Stimulated activated effector memory CD8-positive, alpha-beta T cell treated with anti-CD3 and anti-CD28 coated beads, Interleukin-12 subunit alpha, Interleukin-12 subunit beta, amount 100 ng/mL, for 72 hours (primary cell): ENCODE data around the gene CHCHD3.
"Not testable (repeated sequence)": the region's sequence is repeated elsewhere in the genome, so short reads cannot be mapped to it uniquely, and the experiment has no call there.

Experiments used
- ATAC-seq: fragments of 150-1000 bp; cut with Tn5 transposase; 2 replicates; pipeline ENCODE4 v1.10.0; 2021
- DNase-seq, 2 donors: peaks; one replicate each; pipeline ENCODE4 v3.0.0; 2021 to 2022; ENCODE audit warnings: low spot score in 2 of 2
- H3K27ac Mint-ChIP-seq: one replicate; pipeline ENCODE4 v1.8.0; 2022; ENCODE audit warnings: mild to moderate bottlenecking, mixed read lengths
- H3K36me3 Mint-ChIP-seq: one replicate; pipeline ENCODE4 v1.8.0; 2022; ENCODE audit warnings: mild to moderate bottlenecking, mixed read lengths
- H3K4me1 Mint-ChIP-seq: one replicate; pipeline ENCODE4 v1.8.0; 2022; ENCODE audit warnings: mixed read lengths
- H3K4me3 Mint-ChIP-seq: one replicate; pipeline ENCODE4 v1.8.0; 2022; ENCODE audit warnings: mild to moderate bottlenecking, mixed read lengths
- H3K9me3 Mint-ChIP-seq: one replicate; pipeline ENCODE4 v1.8.0; 2022; ENCODE audit warnings: mixed read lengths

The CHCHD3 gene

DNA sequence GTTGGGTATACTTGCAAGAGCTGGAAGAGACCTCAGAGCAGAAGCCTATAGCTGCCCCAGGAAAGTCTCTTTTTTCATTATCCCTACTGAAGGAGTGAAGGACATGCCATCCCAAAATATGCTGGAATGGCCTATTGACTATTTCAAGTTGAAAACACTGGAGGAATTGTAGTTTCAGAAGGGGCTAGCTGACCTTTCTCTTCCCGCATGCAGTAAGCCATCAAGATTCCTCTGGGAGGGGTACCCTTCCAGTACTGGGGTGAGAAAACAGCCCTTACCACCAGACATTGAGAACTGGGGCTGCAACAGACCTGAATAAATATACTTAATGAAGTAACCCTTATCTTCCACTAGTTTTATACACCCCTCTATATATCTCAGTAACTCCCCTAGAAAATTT is 41.7 kb downstream of the CHCHD3 start:
- Mint-ChIP-seq H3K4me1 (peaks cover 15% of the 10 kb centered on the region), H3K36me3 (no peaks in the 10 kb centered on the region), H3K4me3 (no peak overlapping the region), H3K27ac (no peak overlapping the region), H3K9me3 (no peaks in the 10 kb centered on the region)
- no peak for ATAC-seq
- no peak for DNase-seq

DNA sequence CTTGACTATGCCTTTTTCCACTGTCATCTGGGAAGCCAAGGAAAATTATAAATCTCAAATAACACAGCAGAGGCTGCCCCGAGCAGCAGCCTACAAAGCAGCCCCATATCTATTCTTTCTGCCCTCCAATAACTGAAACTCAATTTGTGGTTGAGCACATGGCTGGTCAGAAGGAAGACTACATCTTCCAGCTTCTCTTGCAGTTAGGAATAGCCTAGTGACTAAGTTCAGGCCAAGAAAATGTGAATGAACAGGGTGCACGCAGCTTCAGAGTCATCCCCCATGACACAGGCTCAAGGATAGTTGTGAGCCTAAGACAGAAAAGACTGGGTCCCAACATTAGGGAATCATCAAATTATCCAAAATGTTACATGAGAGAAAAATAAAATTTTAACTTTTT is 42.3 kb downstream of the CHCHD3 start:
- Mint-ChIP-seq H3K27ac (no peak overlapping the region), H3K4me1 (peaks cover 16% of the 10 kb centered on the region), H3K9me3 (no peaks in the 10 kb centered on the region), H3K4me3 (no peak overlapping the region), H3K36me3 (no peaks in the 10 kb centered on the region)
- no peak for DNase-seq
- ATAC-seq: no peak

DNA sequence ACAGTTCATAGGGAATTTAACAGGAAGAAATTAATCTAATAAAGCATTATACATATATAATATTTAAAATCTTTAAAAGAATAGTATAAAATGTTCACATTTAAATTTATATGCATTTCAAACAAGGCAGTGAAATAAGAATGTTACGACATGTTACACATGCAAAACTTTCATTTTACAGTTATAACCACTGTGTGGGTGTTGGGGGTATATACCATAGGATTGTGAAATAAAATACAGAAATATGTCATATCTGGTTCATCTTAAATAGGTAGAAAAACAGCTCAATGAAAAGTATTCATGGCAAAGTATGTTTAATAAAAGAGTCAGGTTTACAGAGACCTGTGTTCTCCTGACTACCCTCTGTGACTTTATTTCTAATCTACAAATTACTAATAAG is 45.6 kb downstream of the CHCHD3 start:
- no peak for DNase-seq
- Mint-ChIP-seq H3K9me3 (no peaks in the 10 kb centered on the region), H3K36me3 (no peaks in the 10 kb centered on the region), H3K27ac (no peak overlapping the region), H3K4me1 (peaks cover 7% of the 10 kb centered on the region), H3K4me3 (no peak overlapping the region)
- no peak for ATAC-seq

DNA sequence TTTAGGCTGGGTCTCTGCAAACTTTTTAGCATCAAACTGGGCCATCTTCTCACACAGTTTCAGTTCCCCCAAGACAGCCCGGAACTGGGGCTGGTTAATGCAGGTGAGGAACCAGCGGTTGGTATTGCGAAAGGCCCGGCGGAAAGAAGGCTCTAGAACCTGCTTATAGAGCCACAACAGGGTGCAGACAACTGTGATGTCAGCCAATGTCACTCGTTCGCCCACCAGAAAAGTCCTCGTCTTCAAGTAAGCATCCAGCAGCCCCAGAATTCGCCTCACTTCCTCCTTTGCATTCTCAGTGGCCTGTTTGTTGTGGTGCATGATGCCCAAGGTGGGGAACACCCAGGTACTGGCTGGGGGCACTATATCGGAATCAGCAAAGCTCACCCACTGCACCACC is 46.6 kb downstream of the CHCHD3 start:
- H3K9me3 Mint-ChIP-seq, H3K4me3 Mint-ChIP-seq, H3K4me1 Mint-ChIP-seq, H3K27ac Mint-ChIP-seq, DNase-seq, ATAC-seq, H3K36me3 Mint-ChIP-seq: not testable (repeated sequence)

DNA sequence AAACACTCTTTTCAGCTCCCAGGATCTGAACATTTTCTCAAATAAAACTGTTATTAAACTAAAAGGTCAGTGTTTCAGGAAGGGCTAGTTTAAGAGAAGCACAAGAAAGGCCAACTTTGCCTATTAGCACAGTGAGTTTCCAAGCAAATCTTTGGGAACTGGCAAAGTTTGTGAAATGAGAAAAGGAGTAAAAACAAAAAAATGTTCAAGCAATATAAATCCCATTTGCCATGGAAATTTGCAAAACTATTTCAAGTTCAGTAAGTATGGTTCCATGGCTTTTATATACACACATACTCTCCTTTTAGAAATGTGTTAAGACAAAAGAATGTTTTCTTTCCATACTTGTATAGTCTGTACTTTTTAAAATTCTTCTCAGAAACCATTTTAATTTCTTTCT is 51.5 kb downstream of the CHCHD3 start:
- ATAC-seq (no peak), DNase-seq (no peak)
- peaks cover 3% of the 10 kb centered on the region for H3K9me3 Mint-ChIP-seq
- H3K27ac Mint-ChIP-seq: no peak overlapping the region
- no peaks in the 10 kb centered on the region for H3K36me3 Mint-ChIP-seq
- peaks cover 14% of the 10 kb centered on the region for H3K4me1 Mint-ChIP-seq
- H3K4me3 Mint-ChIP-seq: no peak overlapping the region

DNA sequence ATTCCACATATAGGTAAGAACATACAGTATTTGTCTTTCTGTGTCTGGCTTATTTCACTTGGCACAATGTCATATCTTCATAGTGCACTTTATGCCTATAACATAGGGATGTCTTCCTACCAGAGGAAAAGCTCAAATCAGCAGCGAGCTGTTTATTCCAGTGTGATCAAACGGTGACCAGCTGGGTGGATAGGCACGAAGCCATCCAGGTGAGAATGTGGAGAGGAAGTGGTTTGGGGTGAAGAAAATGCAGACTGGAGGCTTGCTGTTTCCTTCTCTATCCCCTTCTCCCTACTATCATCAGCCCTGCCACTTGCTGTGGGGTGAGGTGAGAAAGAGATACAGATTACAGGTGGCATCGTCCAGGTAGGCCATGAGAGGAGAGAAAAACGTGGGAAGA is 52.4 kb downstream of the CHCHD3 start:
- peak overlapping the region; percentile 62 for H3K27ac Mint-ChIP-seq
- no peak overlapping the region for H3K4me3 Mint-ChIP-seq
- H3K36me3 Mint-ChIP-seq: no peaks in the 10 kb centered on the region
- peaks cover 3% of the 10 kb centered on the region for H3K9me3 Mint-ChIP-seq
- ATAC-seq: no peak
- no peak for DNase-seq
- H3K4me1 Mint-ChIP-seq: peaks cover 9% of the 10 kb centered on the region

DNA sequence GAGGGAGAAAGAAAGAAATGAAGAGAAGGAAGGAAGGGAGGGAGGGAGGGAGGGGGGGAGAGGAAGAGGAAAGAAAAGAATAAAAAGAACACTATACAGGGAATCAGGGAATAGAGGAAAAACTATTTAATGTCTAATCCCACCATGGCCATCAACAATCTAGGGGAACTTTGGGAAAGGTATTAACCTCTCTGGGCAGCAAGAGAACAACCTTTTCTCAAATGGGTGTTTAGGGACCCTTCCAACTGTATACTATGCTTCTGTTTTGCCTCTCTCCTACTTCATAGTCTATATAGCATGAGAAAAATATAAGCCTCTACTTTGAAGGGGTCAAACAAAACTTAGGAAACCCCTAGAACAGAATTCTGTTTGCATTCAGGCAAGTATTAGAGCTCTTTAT is 54.5 kb downstream of the CHCHD3 start:
- Mint-ChIP-seq H3K36me3 (peaks cover 6% of the 10 kb centered on the region), H3K4me3 (no peak overlapping the region), H3K27ac (no peak overlapping the region), H3K9me3 (peaks cover 3% of the 10 kb centered on the region), H3K4me1 (peaks cover 9% of the 10 kb centered on the region)
- DNase-seq: no peak
- no peak for ATAC-seq

DNA sequence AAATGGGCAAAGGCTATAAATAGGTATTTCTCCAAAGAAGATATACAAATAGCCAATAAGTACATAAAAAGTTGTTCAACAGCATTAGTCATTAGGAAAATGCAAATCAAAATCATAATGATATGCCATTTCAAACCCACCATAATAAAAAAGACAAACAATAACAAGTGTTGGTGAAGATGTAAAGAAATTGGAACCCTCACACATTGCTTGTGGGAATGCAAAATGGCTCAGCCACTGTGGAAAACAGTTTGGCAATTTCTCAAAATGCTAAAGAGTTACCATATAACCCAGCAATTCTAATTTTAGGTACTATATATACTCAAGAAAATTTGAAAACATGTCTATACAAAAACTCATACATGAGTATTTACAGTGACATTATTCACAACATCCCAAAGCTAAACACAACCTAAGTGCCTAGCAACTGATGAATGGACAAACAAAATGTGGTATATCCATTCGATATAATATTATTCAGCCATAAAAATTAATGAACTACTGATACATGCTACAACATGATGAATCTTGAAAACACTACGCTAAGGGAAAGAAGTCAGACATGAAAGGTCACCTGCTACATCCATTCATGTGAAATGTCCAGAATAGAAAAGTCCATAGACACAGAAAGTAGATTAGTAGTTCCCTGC is 55.6 kb downstream of the CHCHD3 start:
- no peak overlapping the region for H3K4me3 Mint-ChIP-seq
- H3K36me3 Mint-ChIP-seq: peaks cover 10% of the 10 kb centered on the region
- no peak for DNase-seq
- no peak for ATAC-seq
- H3K27ac Mint-ChIP-seq: no peak overlapping the region
- H3K9me3 Mint-ChIP-seq: peaks cover 3% of the 10 kb centered on the region
- peaks cover 9% of the 10 kb centered on the region for H3K4me1 Mint-ChIP-seq

DNA sequence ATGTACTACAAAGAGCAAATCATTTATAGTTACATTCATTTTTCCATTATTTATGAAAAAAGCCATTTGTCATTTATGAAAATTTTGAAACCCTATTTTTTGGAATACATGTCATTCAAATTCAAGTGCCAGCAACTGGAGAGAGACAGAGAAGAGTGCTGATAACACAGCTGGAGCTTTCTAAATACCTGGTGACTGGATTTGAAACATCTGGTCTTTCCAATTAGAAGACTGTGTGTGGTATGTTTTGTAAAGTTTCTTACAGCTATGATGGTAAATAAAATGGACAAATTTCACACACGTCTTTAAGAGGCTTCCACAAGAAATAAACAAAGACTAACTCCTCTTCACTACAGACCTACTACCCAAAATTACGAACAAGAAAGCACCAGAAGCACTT is 56.8 kb downstream of the CHCHD3 start:
- H3K27ac Mint-ChIP-seq: no peak overlapping the region
- peaks cover 9% of the 10 kb centered on the region for H3K4me1 Mint-ChIP-seq
- no peak for ATAC-seq
- DNase-seq: no peak
- peaks cover 19% of the 10 kb centered on the region for H3K36me3 Mint-ChIP-seq
- no peak overlapping the region for H3K4me3 Mint-ChIP-seq
- peaks cover 3% of the 10 kb centered on the region for H3K9me3 Mint-ChIP-seq

DNA sequence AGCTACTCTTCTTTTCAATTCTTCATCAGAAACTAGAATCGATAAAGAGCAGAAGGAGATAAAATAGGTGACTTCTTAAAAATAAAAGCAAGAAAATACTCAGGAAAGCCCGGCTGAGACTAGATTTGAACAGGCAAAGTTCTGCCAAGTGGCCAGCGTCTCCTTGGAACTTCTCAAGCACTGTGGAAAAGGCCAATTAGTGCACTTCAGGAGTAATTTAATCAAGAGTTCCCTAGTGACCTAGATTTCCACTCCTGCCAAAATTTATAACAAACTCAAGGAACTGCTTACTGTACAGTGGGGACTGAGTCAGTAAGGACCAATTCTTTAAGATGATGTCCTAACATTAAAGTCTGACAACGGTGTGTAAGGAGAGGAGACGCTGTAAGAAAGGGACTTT is 57.3 kb downstream of the CHCHD3 start:
- ATAC-seq (no peak), DNase-seq (no peak)
- peaks cover 3% of the 10 kb centered on the region for H3K9me3 Mint-ChIP-seq
- H3K4me3 Mint-ChIP-seq: no peak overlapping the region
- H3K27ac Mint-ChIP-seq: no peak overlapping the region
- peaks cover 20% of the 10 kb centered on the region for H3K36me3 Mint-ChIP-seq
- H3K4me1 Mint-ChIP-seq: peaks cover 4% of the 10 kb centered on the region

DNA sequence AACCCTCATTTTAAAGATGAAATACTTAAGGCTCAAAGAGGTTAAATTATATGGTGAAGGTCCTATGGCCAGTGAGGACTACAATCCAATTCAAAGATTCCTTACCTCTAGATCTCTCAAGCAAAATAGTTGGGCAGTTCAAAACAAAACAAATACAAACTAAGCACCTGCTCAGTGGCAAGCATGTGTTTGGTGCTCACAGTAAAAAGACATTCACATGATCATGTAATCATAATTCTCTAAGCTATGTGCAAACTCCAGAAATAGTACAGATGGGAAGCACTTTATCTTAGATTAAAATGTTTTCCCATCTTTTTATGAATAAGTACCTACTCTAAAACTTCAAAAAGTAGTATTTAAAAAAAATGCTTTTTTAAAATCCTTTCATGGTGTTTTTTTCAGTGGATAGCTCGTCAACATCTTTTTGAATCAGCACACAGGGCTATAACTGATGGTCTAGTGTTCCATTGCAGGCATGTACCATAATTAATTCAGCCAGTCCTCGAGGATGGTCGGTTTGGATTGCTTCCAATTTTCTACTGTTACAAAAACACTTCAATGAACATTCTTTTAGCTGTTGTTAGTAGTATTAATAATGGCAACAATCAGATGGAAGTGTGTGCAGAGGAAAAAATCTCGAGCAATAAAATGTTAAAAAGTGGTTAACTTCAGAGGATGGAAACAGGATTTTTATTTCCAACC is 58.4 kb downstream of the CHCHD3 start:
- DNase-seq (no peak), ATAC-seq (no peak)
- H3K27ac Mint-ChIP-seq: no peak overlapping the region
- peaks cover 20% of the 10 kb centered on the region for H3K36me3 Mint-ChIP-seq
- H3K9me3 Mint-ChIP-seq: peaks cover 3% of the 10 kb centered on the region
- H3K4me1 Mint-ChIP-seq: no peaks in the 10 kb centered on the region
- H3K4me3 Mint-ChIP-seq: no peak overlapping the region

DNA sequence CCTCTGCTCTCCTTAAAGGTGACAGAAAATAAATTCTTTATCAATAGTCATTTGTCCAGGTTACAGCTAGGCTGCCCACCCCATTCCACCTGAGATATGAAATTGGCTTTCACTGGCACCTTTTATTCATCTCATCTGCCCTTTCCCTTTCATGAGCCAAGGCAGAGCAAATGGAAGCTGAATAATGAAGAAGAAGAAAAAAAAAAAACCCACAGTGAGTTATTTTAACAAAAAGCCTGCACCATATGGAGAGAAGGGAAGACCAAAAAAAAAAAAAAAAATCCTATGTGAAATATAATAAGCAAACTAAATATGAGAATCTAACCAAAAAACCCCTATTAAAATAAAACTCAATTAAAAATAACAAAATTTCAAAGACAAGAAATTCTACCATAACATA is 59.2 kb downstream of the CHCHD3 start:
- ATAC-seq (no peak), DNase-seq (no peak)
- Mint-ChIP-seq H3K4me1 (no peaks in the 10 kb centered on the region), H3K36me3 (peaks cover 20% of the 10 kb centered on the region), H3K4me3 (no peak overlapping the region), H3K27ac (no peak overlapping the region), H3K9me3 (peaks cover 3% of the 10 kb centered on the region)

DNA sequence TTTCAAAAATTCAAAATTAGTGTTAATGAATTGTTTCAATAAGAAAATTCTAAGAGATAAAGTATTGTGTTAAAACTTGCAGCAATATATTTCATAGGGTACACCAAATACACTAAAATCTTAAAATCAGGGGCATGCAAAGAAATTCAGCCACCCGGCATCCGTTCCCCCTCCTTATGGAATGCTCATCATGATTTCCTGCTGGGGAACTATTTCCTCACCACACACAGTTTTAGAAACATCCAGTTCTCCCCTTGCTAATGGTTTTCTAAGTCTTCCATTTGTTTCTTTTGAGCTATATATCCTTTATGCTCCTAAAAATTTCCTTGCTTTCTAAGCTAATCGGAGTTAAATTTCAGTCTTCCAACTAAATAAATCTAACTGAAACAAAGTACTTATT is 60.7 kb downstream of the CHCHD3 start:
- DNase-seq: no peak
- peaks cover 20% of the 10 kb centered on the region for H3K36me3 Mint-ChIP-seq
- no peaks in the 10 kb centered on the region for H3K4me1 Mint-ChIP-seq
- no peak overlapping the region for H3K4me3 Mint-ChIP-seq
- no peak for ATAC-seq
- no peaks in the 10 kb centered on the region for H3K9me3 Mint-ChIP-seq
- no peak overlapping the region for H3K27ac Mint-ChIP-seq

DNA sequence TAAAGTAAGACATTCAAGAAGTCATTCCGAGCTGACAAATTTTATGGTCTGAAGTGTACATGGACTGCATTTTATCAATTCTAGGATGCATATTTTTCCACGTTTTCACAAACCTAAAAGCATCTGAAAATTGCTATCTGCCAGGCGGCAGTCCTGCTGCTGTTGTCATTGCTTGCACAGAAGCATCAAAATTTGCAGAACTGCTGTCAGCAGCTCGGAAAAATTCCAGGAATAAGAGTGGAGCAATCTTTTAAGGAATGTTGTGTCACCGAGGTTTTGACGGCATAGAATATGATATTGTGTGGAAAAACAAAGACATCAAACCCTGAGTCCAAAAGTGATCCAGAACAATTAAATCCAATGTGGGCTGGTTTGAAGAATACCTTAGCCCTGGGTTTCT is 61.4 kb downstream of the CHCHD3 start:
- H3K4me1 Mint-ChIP-seq: peaks cover 4% of the 10 kb centered on the region
- DNase-seq (no peak), ATAC-seq (no peak)
- H3K36me3 Mint-ChIP-seq: peaks cover 20% of the 10 kb centered on the region
- H3K9me3 Mint-ChIP-seq: no peaks in the 10 kb centered on the region
- H3K27ac Mint-ChIP-seq: no peak overlapping the region
- no peak overlapping the region for H3K4me3 Mint-ChIP-seq

DNA sequence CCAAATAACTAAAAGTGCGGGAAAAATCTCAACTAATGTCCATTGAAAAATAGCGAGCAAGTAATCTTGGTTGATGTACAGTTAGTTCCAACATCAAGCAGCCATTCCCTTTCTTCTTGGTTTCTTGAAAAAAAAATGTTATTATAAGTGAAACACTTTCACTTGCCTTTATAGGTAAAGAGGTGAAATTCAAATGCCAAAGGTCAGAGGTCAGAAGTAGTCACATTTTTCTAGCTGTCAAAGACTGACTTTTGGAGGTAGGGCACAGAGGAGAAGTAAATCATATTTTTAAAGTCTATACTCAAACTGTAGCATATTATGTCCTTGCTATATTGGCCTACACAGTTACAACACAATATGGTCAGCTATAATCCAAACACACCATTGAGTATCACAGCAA is 62.3 kb downstream of the CHCHD3 start:
- Mint-ChIP-seq H3K4me3 (no peak overlapping the region), H3K27ac (no peak overlapping the region), H3K9me3 (no peaks in the 10 kb centered on the region), H3K36me3 (peaks cover 20% of the 10 kb centered on the region), H3K4me1 (peaks cover 9% of the 10 kb centered on the region)
- ATAC-seq (no peak), DNase-seq (no peak)

DNA sequence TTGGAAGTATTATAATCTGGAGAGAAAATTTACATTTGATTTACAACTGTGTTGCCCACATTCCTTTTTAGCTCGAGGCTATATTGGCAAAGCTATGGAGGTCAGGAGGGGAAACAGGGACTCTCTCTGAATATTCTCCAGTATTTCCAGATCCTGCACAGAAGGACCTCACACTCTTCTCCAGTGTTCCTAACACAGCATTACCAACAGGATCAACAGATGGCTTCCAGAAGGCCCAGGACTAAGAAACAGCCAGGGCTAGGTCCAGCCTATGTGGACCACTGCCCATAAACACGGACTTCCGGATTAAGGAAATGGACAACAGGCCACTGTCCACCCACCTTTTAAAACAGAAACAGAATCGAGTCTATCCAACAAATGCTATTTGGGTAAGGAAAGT is 65.3 kb downstream of the CHCHD3 start:
- H3K27ac Mint-ChIP-seq: no peak overlapping the region
- no peak for DNase-seq
- H3K4me1 Mint-ChIP-seq: peaks cover 10% of the 10 kb centered on the region
- no peak overlapping the region for H3K4me3 Mint-ChIP-seq
- H3K36me3 Mint-ChIP-seq: peaks cover 10% of the 10 kb centered on the region
- ATAC-seq: no peak
- H3K9me3 Mint-ChIP-seq: no peaks in the 10 kb centered on the region
